Neuronal stem cell (in vitro differentiated cells): ENCODE results near the gene CFAP68.
"Not testable (repeated sequence)": the region's sequence is repeated elsewhere in the genome, so short reads cannot be mapped to it uniquely, and the experiment has no call there.

Experiments used
- DNase-seq: peaks from one replicate; pipeline ENCODE4 v3.0.0-alpha.2; 2013; ENCODE audit warnings: low spot score
- H2AFZ ChIP-seq: one replicate; pipeline ENCODE4 v1.6.1; 2013; ENCODE audit warnings: mild to moderate bottlenecking, low read length, inconsistent platforms
- H2AK5ac ChIP-seq: 2 replicates; pipeline ENCODE4 v1.6.1; 2013; ENCODE audit warnings: low read depth, mild to moderate bottlenecking, inconsistent platforms, low read length, moderate library complexity, mixed read lengths
- H2BK120ac ChIP-seq: 2 replicates; pipeline ENCODE4 v1.6.1; 2013; ENCODE audit warnings: low read depth, mild to moderate bottlenecking, inconsistent platforms, low read length, moderate library complexity, mixed read lengths
- H2BK12ac ChIP-seq: one replicate; pipeline ENCODE4 v1.6.1; 2013; ENCODE audit warnings: low read length, inconsistent platforms
- H2BK15ac ChIP-seq: 2 replicates; pipeline ENCODE4 v1.6.1; 2013; ENCODE audit warnings: mild to moderate bottlenecking, low read length, inconsistent platforms, mixed read lengths
- H2BK5ac ChIP-seq: one replicate; pipeline ENCODE4 v1.6.1; 2013; ENCODE audit warnings: inconsistent platforms, mild to moderate bottlenecking, low read length, moderate library complexity
- H3K14ac ChIP-seq: one replicate; pipeline ENCODE4 v1.6.1; 2013; ENCODE audit warnings: low read length, inconsistent platforms
- H3K18ac ChIP-seq: 2 replicates; pipeline ENCODE4 v1.6.1; 2013; ENCODE audit warnings: low read length, inconsistent platforms
- H3K23ac ChIP-seq: 2 replicates; pipeline ENCODE4 v1.6.1; 2013; ENCODE audit warnings: low read depth, mild to moderate bottlenecking, mixed read lengths, low read length, inconsistent platforms; ENCODE audit not compliant: poor library complexity
- H3K27ac ChIP-seq: replicated peaks from 3 replicates; pipeline ENCODE4 v1.5.1; 2013; ENCODE audit warnings: low read length, inconsistent platforms
- H3K27me3 ChIP-seq, 3 experiments: 2 replicates each; pipeline ENCODE4 v1.6.1; 2013; ENCODE audit warnings: low read length in 3 of 3, mild to moderate bottlenecking in 2 of 3, inconsistent platforms in 1 of 3, low read depth in 1 of 3, mixed read lengths in 1 of 3, moderate library complexity in 1 of 3; ENCODE audit not compliant: control insufficient read depth in 3 of 3, insufficient read depth in 3 of 3
- H3K36me3 ChIP-seq, 2 donors: replicated peaks in 1 of 2; 2 replicates each; pipeline ENCODE4 v1.6.1; 2013; ENCODE audit warnings: low read length in 2 of 2; ENCODE audit not compliant: control insufficient read depth in 2 of 2, insufficient read depth in 2 of 2
- H3K4ac ChIP-seq: 2 replicates; pipeline ENCODE4 v1.6.1; 2013; ENCODE audit warnings: inconsistent platforms, mild to moderate bottlenecking, low read length, moderate library complexity
- H3K4me1 ChIP-seq, 2 donors: 1 replicate in 1 of 2; 2 replicates in 1 of 2; pipeline ENCODE4 v1.6.1; 2013; ENCODE audit warnings: low read length in 2 of 2, low read depth in 1 of 2; ENCODE audit not compliant: control insufficient read depth in 2 of 2, insufficient read depth in 1 of 2
- H3K4me2 ChIP-seq: one replicate; pipeline ENCODE4 v1.6.1; 2013; ENCODE audit warnings: mild to moderate bottlenecking, low read length, inconsistent platforms; ENCODE audit not compliant: insufficient read depth, poor library complexity, severe bottlenecking
- H3K4me3 ChIP-seq, 2 donors: 2 replicates each; pipeline ENCODE4 v1.5.1; 2013; ENCODE audit warnings: low read length in 2 of 2, mild to moderate bottlenecking in 2 of 2, inconsistent platforms in 1 of 2, moderate library complexity in 1 of 2
- H3K79me1 ChIP-seq: one replicate; pipeline ENCODE4 v1.6.1; 2013; ENCODE audit warnings: low read depth, mild to moderate bottlenecking, inconsistent platforms, low read length, moderate library complexity
- H3K9ac ChIP-seq: one replicate; pipeline ENCODE4 v1.6.1; 2013; ENCODE audit warnings: mild to moderate bottlenecking, low read depth, low read length, inconsistent platforms; ENCODE audit not compliant: poor library complexity
- H3K9me3 ChIP-seq, 2 donors: replicated peaks in 1 of 2; 2 replicates each; pipeline versions ENCODE3 to v1.6.1; 2013; ENCODE audit warnings: low read length in 2 of 2, mild to moderate bottlenecking in 2 of 2, inconsistent platforms in 1 of 2, low read depth in 1 of 2, mixed read lengths in 1 of 2, moderate library complexity in 1 of 2; ENCODE audit not compliant: control insufficient read depth in 2 of 2, insufficient read depth in 1 of 2
- H4K8ac ChIP-seq: one replicate; pipeline ENCODE4 v1.6.1; 2013; ENCODE audit warnings: low read depth, mild to moderate bottlenecking, inconsistent platforms, low read length, moderate library complexity
- H4K91ac ChIP-seq: one replicate; pipeline ENCODE4 v1.6.1; 2013; ENCODE audit warnings: low read length, low read depth, mild to moderate bottlenecking, inconsistent platforms; ENCODE audit not compliant: poor library complexity
- WGBS, 2 donors: extraction: QIAGEN DNeasy Blood & Tissue Kit; methylation state at CpG; one replicate each; pipeline ENCODE4 v1.1.7; 2013; ENCODE audit warnings: missing lambda C conversion rate in 2 of 2, mixed read lengths in 1 of 2; ENCODE audit not compliant: insufficient read length in 2 of 2, insufficient replicate concordance in 1 of 2; ENCODE audit errors: extremely low coverage in 2 of 2; 5-methylcytosine and 5-hydroxymethylcytosine counted together

The CFAP68 gene

DNA sequence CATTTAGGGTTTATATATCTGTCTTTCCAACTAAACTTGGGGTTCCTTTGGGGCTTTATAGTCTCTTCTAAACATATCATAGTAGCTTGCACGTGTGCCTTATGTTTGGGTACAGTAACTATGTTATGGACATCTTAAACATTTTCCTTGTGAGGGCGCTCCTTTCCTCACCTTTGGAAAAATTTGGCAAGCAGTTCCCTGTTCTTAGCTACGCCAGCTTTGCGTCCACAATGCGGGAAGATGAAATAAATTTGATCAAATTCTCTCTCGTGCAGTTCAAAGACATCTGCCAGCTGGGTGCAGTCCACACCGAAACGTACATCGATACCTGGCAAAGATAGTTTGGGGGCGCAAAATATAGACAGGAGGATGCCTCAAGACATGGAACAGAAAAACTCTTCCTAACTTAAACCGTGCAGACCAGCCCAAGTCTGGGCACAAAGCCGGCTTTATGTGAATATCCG, 924 bp upstream of the CFAP68 start:
- no peak overlapping the region for H2BK15ac ChIP-seq
- H2BK5ac ChIP-seq = peak overlapping the region; percentile 79
- peak overlapping the region; percentile 68 for H3K4me2 ChIP-seq
- H3K18ac ChIP-seq = no peak overlapping the region
- H2BK120ac ChIP-seq = no peak overlapping the region
- no peak overlapping the region for H4K91ac ChIP-seq
- no peaks in the 10 kb centered on the region for H3K27me3 ChIP-seq
- no peaks in the 10 kb centered on the region for H3K79me1 ChIP-seq
- WGBS, 2 donors = no CpG with 5 or more reads among the region's 13 CpGs
- H3K23ac ChIP-seq = peak overlapping the region; percentile 19
- H4K8ac ChIP-seq = no peak overlapping the region
- H3K36me3 ChIP-seq = peaks cover 0 to 7% of the 10 kb centered on the region in 2 donors
- H3K9ac ChIP-seq = peak overlapping the region; percentile 86
- H2BK12ac ChIP-seq = no peak overlapping the region
- no peaks in the 10 kb centered on the region for H3K9me3 ChIP-seq
- H3K4me1 ChIP-seq = peaks cover 3 to 4% of the 10 kb centered on the region in 2 donors
- DNase-seq = no peak
- no peak overlapping the region for H3K14ac ChIP-seq
- peak overlapping the region; percentile 98 to 99 for H3K4me3 ChIP-seq
- H3K27ac ChIP-seq = peak overlapping the region; percentile 85
- H2AK5ac ChIP-seq = no peak overlapping the region
- peak overlapping the region; percentile 99 for H2AFZ ChIP-seq
- H3K4ac ChIP-seq = no peak overlapping the region

DNA sequence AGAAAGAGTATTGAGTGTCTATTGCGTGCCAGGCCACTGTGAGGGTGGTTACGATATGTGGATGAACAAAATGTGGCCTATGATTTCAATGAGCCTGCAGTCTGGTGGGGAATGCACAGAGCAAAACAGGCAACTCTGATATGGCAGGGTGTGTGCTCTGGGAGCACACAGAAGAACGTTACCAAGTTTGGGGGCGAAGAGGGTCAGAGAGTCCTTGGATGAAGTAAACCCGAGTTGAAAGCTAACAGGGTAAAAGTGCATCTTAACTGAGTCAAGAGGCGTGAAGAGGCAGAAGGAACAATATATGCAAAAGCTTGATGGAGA, 258 bp downstream of the CFAP68 start:
- no peak overlapping the region for H3K23ac ChIP-seq
- H3K4me2 ChIP-seq = peak overlapping the region; percentile 66
- H3K27ac ChIP-seq = peak overlapping the region; percentile 39
- H2BK5ac ChIP-seq = no peak overlapping the region
- no peaks in the 10 kb centered on the region for H3K27me3 ChIP-seq
- no peak overlapping the region for H3K14ac ChIP-seq
- H2AK5ac ChIP-seq = no peak overlapping the region
- peaks cover 3 to 4% of the 10 kb centered on the region in 2 donors for H3K4me1 ChIP-seq
- no peak overlapping the region for H4K91ac ChIP-seq
- H3K79me1 ChIP-seq = no peaks in the 10 kb centered on the region
- H3K9ac ChIP-seq = no peak overlapping the region
- no CpG with 5 or more reads among the region's 6 CpGs for WGBS, 2 donors
- H4K8ac ChIP-seq = peak overlapping the region; percentile 53
- peak overlapping the region; percentile 99 for H2AFZ ChIP-seq
- peak overlapping the region; percentile 5 for H3K18ac ChIP-seq
- H2BK120ac ChIP-seq = no peak overlapping the region
- H3K4ac ChIP-seq = no peak overlapping the region
- peak overlapping the region; percentile 98 to 99 for H3K4me3 ChIP-seq
- no peak overlapping the region for H2BK12ac ChIP-seq
- H3K36me3 ChIP-seq = peaks cover 0 to 9% of the 10 kb centered on the region in 2 donors
- DNase-seq = no peak
- no peak overlapping the region for H2BK15ac ChIP-seq
- H3K9me3 ChIP-seq = no peaks in the 10 kb centered on the region

DNA sequence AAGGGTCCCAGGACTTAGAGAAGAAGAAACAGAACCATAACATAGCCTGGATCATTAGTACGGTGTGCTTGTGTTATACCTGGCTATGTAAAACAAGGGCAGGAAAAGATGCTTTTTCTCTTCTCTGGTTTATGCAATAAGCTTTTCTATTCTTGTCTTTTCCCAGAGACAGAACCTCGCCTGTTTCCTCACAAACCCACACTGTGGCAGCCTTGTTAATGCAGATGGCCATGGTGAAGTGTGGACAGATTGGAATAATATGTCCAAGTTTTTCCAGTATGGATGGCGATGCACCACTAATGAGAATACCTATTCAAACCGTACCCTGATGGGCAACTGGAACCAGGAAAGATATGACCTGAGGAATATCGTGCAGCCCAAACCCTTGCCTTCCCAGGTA, 2.9 kb downstream of the CFAP68 start:
- no peak overlapping the region for H2BK12ac ChIP-seq
- no peaks in the 10 kb centered on the region for H3K9me3 ChIP-seq
- H2AFZ ChIP-seq = no peak overlapping the region
- H3K23ac ChIP-seq = no peak overlapping the region
- no peak overlapping the region for H4K8ac ChIP-seq
- no peak overlapping the region for H2BK120ac ChIP-seq
- H3K4me1 ChIP-seq = peaks cover 3 to 4% of the 10 kb centered on the region in 2 donors
- WGBS, 2 donors = no CpG with 5 or more reads among the region's 5 CpGs
- no peak overlapping the region for H3K9ac ChIP-seq
- no peak overlapping the region for H2BK15ac ChIP-seq
- no peaks in the 10 kb centered on the region for H3K79me1 ChIP-seq
- H3K4ac ChIP-seq = no peak overlapping the region
- no peaks in the 10 kb centered on the region for H3K27me3 ChIP-seq
- H2AK5ac ChIP-seq = no peak overlapping the region
- no peak overlapping the region for H2BK5ac ChIP-seq
- no peak overlapping the region for H3K14ac ChIP-seq
- H3K4me3 ChIP-seq = no peak overlapping the region
- no peak for DNase-seq
- H4K91ac ChIP-seq = no peak overlapping the region
- no peak overlapping the region for H3K18ac ChIP-seq
- H3K4me2 ChIP-seq = no peak overlapping the region
- H3K27ac ChIP-seq = no peak overlapping the region
- peaks cover 0 to 2% of the 10 kb centered on the region in 2 donors for H3K36me3 ChIP-seq

DNA sequence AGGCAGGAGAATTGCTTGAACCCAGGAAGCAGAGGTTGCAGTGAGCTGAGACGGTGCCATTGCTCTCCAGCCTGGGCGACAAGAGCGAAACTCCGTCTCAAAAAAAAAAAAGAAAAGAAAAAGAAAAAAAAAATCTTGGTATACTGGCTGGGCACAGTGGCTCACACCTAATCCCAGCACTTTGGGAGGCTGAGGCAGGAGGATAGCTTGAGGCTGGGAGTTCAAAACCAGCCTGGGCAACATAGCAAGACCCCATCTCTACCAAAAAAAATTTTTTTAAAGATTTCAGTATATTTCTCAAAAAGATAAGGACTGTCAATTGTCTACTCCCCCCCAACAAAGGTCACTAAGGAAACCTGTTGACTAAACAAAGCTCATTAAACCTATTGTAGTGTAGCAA, 5.7 kb downstream of the CFAP68 start:
- not testable (repeated sequence) for H4K91ac ChIP-seq, H3K4ac ChIP-seq, H3K36me3 ChIP-seq, H2BK15ac ChIP-seq, H2AFZ ChIP-seq, H3K14ac ChIP-seq, H3K4me2 ChIP-seq, H3K4me3 ChIP-seq, H3K27me3 ChIP-seq, H2BK120ac ChIP-seq, H2AK5ac ChIP-seq, H4K8ac ChIP-seq, H2BK5ac ChIP-seq, H3K4me1 ChIP-seq, H3K27ac ChIP-seq, DNase-seq, H3K9ac ChIP-seq, H3K18ac ChIP-seq, H3K23ac ChIP-seq, H2BK12ac ChIP-seq, H3K9me3 ChIP-seq, H3K79me1 ChIP-seq
- whole genome bisulfite sequencing, 2 donors = no CpG with 5 or more reads among the region's 4 CpGs
